Immature natural killer cell (primary cell): Measurements from ENCODE around the gene RNF2. TPM values are rescaled to one million over a fixed set of nuclear protein-coding genes. Genes with fewer than 3 reads are reported as not detected.

ENCODE experiments used
- DNase-seq, 3 donors: peaks; one replicate each; pipeline ENCODE4 v3.0.0; 2022; ENCODE audit warnings: mixed read lengths in 1 of 3
- H3K27ac Mint-ChIP-seq, 6 donors: one replicate each; pipeline ENCODE4 v1.8.0; 2020; ENCODE audit warnings: mixed read lengths in 6 of 6, mild to moderate bottlenecking in 5 of 6, inconsistent platforms in 4 of 6, moderate library complexity in 3 of 6
- H3K27me3 Mint-ChIP-seq, 3 donors: one replicate each; pipeline ENCODE4 v1.8.0; 2020 to 2021; ENCODE audit warnings: low read depth in 3 of 3, mild to moderate bottlenecking in 3 of 3, mixed read lengths in 3 of 3, moderate library complexity in 3 of 3, inconsistent platforms in 1 of 3
- H3K36me3 Mint-ChIP-seq, 3 donors: one replicate each; pipeline ENCODE4 v1.8.0; 2020; ENCODE audit warnings: mixed read lengths in 3 of 3, inconsistent platforms in 2 of 3, mild to moderate bottlenecking in 2 of 3
- H3K4me1 Mint-ChIP-seq, 2 donors: one replicate each; pipeline ENCODE4 v1.8.0; 2020; ENCODE audit warnings: inconsistent platforms in 2 of 2, mild to moderate bottlenecking in 2 of 2, mixed read lengths in 2 of 2, moderate library complexity in 1 of 2
- H3K4me3 Mint-ChIP-seq, 5 donors: one replicate each; pipeline ENCODE4 v1.8.0; 2020; ENCODE audit warnings: mild to moderate bottlenecking in 5 of 5, mixed read lengths in 5 of 5, inconsistent platforms in 3 of 5, moderate library complexity in 3 of 5
- H3K9me3 Mint-ChIP-seq, 6 donors: one replicate each; pipeline ENCODE4 v1.8.0; 2020; ENCODE audit warnings: mild to moderate bottlenecking in 6 of 6, mixed read lengths in 6 of 6, inconsistent platforms in 4 of 6, moderate library complexity in 3 of 6
- polyA plus RNA-seq, 3 donors: library from polyadenylated mRNA; unstranded; fragments of 300-500 nt; fragmentation: Illumina TruSeq; gene quantifications; one replicate each; pipeline ENCODE4 v1.2.3, GENCODE V29; 2021

The RNF2 gene
- polyA plus RNA-seq, 3 donors from 2014 or later = 19.1 to 27.6 (median 25.1) TPM

GRCh38 chr1:185139246-185139645, 93.9 kb downstream of the RNF2 start:
- Mint-ChIP-seq H3K27me3 (no peaks in the 10 kb centered on the region), H3K9me3 (no peaks in the 10 kb centered on the region), H3K4me1 (no peaks in the 10 kb centered on the region), H3K36me3 (peaks cover 14 to 27% (median 22%) of the 10 kb centered on the region in 3 donors), H3K27ac (no peak overlapping the region), H3K4me3 (no peak overlapping the region)
- no peak for DNase-seq

GRCh38 chr1:185144233-185144632, 98.9 kb downstream of the RNF2 start:
- Mint-ChIP-seq H3K4me1 (no peaks in the 10 kb centered on the region), H3K27me3 (no peaks in the 10 kb centered on the region), H3K36me3 (peaks cover 10 to 41% (median 18%) of the 10 kb centered on the region in 3 donors), H3K4me3 (no peak overlapping the region), H3K27ac (no peak overlapping the region), H3K9me3 (no peaks in the 10 kb centered on the region)
- DNase-seq = no peak

- no peak overlapping the region for H3K4me3 Mint-ChIP-seq
- peaks cover 10 to 39% (median 16%) of the 10 kb centered on the region in 3 donors for H3K36me3 Mint-ChIP-seq
- no peak for DNase-seq
- peaks cover 15 to 20% of the 10 kb centered on the region in 2 donors for H3K4me1 Mint-ChIP-seq
- H3K27me3 Mint-ChIP-seq = peaks cover 0 to 1% (median 0%) of the 10 kb centered on the region in 3 donors
- no peak overlapping the region for H3K27ac Mint-ChIP-seq
- H3K9me3 Mint-ChIP-seq = no peaks in the 10 kb centered on the region
These were observed 105.9 kb downstream of the RNF2 start for GRCh38 chr1:185151215-185151614.

Other genes with a start within 250 kb of the RNF2 start
- 10 to 100 TPM in 2 of 3 donors, 1 to 10 TPM in 1; 6.3 to 24.7 (median 19.0) TPM for gene NIBAN1, start 71.0 kb upstream of the RNF2 start, polyA plus RNA-seq
- 10 to 100 TPM in 1 of 3 donors, 1 to 10 TPM in 2; 4.7 to 11.8 (median 5.8) TPM for gene TRMT1L, start 111.4 kb downstream of the RNF2 start, polyA plus RNA-seq
- gene SWT1, start 111.6 kb downstream of the RNF2 start, polyA plus RNA-seq = 1 to 10 TPM in 2 of 3 donors, under 1 TPM in 1; 0.25 to 2.4 (median 1.6) TPM